Sigmoid colon (tissue), 7 donors: ENCODE results near the gene AAMP. TPM values are rescaled to one million over a fixed set of nuclear protein-coding genes. Genes with fewer than 3 reads are reported as not detected.

Experiments used
- DNase-seq: peaks from one replicate; pipeline ENCODE4 v3.0.0-alpha.2; 2019
- H3K27ac ChIP-seq, 4 donors: fragments of 200-600 bp; sonication (generic); one replicate each; pipeline ENCODE4 v1.5.1; 2016 to 2019; ENCODE audit warnings: mild to moderate bottlenecking in 1 of 4
- H3K27me3 ChIP-seq, 3 donors: fragments of 200-600 bp; sonication (generic); one replicate each; pipeline ENCODE4 v1.5.1; 2019; ENCODE audit warnings: mild to moderate bottlenecking in 1 of 3
- H3K36me3 ChIP-seq, 4 donors: fragments of 200-600 bp; sonication (generic); one replicate each; pipeline ENCODE4 v1.5.1; 2016 to 2019
- H3K4me1 ChIP-seq, 4 donors: fragments of 200-600 bp; sonication (generic); one replicate each; pipeline ENCODE4 v1.5.1; 2017 to 2019
- H3K4me3 ChIP-seq, 4 donors: fragments of 200-600 bp; sonication (generic); one replicate each; pipeline ENCODE4 v1.5.1; 2017 to 2019; ENCODE audit warnings: mild to moderate bottlenecking in 2 of 4, moderate library complexity in 1 of 4
- H3K9me3 ChIP-seq, 4 donors: fragments of 200-600 bp in 3 of 4; sonication (generic) in 3 of 4; one replicate each; pipeline versions ENCODE4 v1.5.1 to v1.6.1; 2013 to 2019
- EP300 ChIP-seq, 4 donors: sonication (generic); formaldehyde crosslinking; IDR thresholded peaks; one replicate each; pipeline ENCODE4 v1.6.1; 2017; ENCODE audit warnings: antibody characterized with exemption in 4 of 4
- POLR2A ChIP-seq, 2 donors: fragments of 450-650 bp; IDR thresholded peaks; one replicate each; pipeline ENCODE4 v1.6.1; 2016; ENCODE audit warnings: antibody characterized with exemption in 2 of 2, mild to moderate bottlenecking in 2 of 2, moderate library complexity in 2 of 2
- POLR2AphosphoS5 ChIP-seq, 4 donors: sonication (generic); formaldehyde crosslinking; IDR thresholded peaks; one replicate each; pipeline ENCODE4 v1.6.1; 2017; ENCODE audit warnings: antibody characterized with exemption in 4 of 4
- WGBS, 2 donors: extraction: QIAGEN DNeasy Blood & Tissue Kit; methylation state at CpG; one replicate each; pipeline ENCODE4 v1.1.7; 2013; 5-methylcytosine and 5-hydroxymethylcytosine counted together
- intact Hi-C: fragments of 100-400 bp; cut with DNase I; formaldehyde crosslinking; loops from one replicate; pipeline ENCODE4 v1.15.1; 2023
- polyA plus RNA-seq, 3 donors: library from polyadenylated mRNA; stranded (reverse); fragments of 200-250 nt; gene quantifications; one replicate each; pipeline ENCODE4 v1.2.3, GENCODE V29; 2013
- total RNA-seq, 4 donors: library from RNA; depleted of rRNA; stranded (reverse); fragments of >200 nt; gene quantifications; one replicate each; pipeline ENCODE4 v1.1.0, GENCODE V29; 2016
- TF ChIP-seq, protein P1 (sequence below), 4 experiments: fragments of 450-650 bp in 3 of 4; fragments of 200-600 bp in 1 of 4; IDR thresholded peaks; one replicate each; pipeline ENCODE4 v1.5.1; 2016 to 2019; ENCODE audit warnings: antibody characterized with exemption in 4 of 4, mild to moderate bottlenecking in 3 of 4, moderate library complexity in 2 of 4
- donor health status: healthy with polysubstance abuse.
- donor health status: Bipolar disorder and iron deficiency.
- donor health status: healthy.

Gene AAMP
- total and polyA plus RNA-seq, 7 donors: 85.7 to 141 (median 103) TPM

DNA sequence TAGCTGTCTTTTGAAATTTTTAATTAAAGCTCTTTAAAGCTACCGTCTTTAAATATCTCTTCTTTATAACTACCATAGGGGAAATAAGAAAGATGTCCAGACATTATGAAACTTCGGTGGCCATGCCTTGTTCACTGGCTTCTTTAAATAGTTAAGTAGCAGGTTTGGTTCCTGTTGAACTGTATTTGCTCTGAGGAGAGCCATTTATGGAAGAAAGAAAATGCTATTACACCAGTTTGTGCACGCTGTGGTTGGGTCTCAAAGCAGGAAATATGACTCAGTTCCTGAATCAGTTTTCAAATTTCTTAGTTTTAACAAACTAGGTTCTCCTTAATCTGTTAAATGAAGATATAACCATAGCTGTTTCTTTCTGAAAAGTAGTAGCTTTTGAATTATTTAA lies 40.7 kb downstream of the AAMP start:
- Histone ChIP-seq H3K27me3 (no peaks in the 10 kb centered on the region), H3K4me1 (peaks cover 0 to 47% (median 27%) of the 10 kb centered on the region in 4 donors), H3K4me3 (no peak overlapping the region), H3K9me3 (no peaks in the 10 kb centered on the region), H3K36me3 (peaks cover 0 to 96% (median 41%) of the 10 kb centered on the region in 4 donors), H3K27ac (peak overlapping the region; percentile 14 to 66 (median 50))
- TF ChIP-seq POLR2A (IDR thresholded peaks at IDR 0.05) (no peak), POLR2AphosphoS5 (IDR thresholded peaks at IDR 0.05) (peak in 1 of 4 donors; percentile 35), EP300 (IDR thresholded peaks at IDR 0.05) (no peak)
- TF ChIP-seq, protein P1, sequence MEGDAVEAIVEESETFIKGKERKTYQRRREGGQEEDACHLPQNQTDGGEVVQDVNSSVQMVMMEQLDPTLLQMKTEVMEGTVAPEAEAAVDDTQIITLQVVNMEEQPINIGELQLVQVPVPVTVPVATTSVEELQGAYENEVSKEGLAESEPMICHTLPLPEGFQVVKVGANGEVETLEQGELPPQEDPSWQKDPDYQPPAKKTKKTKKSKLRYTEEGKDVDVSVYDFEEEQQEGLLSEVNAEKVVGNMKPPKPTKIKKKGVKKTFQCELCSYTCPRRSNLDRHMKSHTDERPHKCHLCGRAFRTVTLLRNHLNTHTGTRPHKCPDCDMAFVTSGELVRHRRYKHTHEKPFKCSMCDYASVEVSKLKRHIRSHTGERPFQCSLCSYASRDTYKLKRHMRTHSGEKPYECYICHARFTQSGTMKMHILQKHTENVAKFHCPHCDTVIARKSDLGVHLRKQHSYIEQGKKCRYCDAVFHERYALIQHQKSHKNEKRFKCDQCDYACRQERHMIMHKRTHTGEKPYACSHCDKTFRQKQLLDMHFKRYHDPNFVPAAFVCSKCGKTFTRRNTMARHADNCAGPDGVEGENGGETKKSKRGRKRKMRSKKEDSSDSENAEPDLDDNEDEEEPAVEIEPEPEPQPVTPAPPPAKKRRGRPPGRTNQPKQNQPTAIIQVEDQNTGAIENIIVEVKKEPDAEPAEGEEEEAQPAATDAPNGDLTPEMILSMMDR (IDR thresholded peaks at IDR 0.05): no peak
- 18 to 24% methylated on average over 3 of the region's 3 CpGs for WGBS, 2 donors
- intact Hi-C loops: no loop called here
- DNase-seq: no peak

DNA sequence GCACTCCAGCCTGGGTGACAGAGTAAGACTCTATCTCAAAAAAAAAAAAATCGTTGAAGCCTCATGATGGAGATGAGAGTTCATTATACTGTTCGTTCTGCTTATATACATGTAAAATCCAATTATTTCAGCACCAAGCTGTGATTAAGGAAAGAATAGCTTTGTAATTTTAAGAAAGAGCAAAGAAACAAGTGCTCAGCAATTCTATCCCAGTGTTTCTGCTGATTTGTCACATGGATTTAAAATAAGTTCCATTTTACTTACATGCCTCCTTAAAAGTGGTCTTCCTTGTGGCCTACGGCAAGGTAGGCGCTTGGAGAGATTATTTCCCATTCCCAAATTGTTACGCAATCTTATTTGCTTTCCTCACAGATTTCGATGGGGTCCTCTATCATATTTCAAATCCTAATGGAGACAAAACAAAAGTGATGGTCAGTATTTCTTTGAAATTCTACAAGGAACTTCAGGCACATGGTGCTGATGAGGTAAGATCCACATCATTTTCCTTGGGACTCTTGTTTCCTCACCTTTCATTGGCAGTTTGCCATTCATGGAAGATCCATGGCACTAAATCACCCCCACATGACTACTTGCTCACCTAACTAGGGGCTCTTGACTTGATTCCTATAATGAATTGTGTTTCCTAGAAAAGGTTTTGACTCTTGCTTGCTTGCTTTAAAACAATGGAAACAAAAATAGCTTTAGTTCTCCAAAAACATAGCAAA lies 41.4 kb downstream of the AAMP start:
- no peak for DNase-seq
- intact Hi-C loops: no loop called here
- TF ChIP-seq POLR2AphosphoS5 (IDR thresholded peaks at IDR 0.05): no peak
- peaks cover 0 to 91% (median 40%) of the 10 kb centered on the region in 4 donors for H3K36me3 ChIP-seq
- H3K4me3 ChIP-seq: no peak overlapping the region
- peaks cover 0 to 50% (median 32%) of the 10 kb centered on the region in 4 donors for H3K4me1 ChIP-seq
- no peaks in the 10 kb centered on the region for H3K9me3 ChIP-seq
- H3K27me3 ChIP-seq: no peaks in the 10 kb centered on the region
- WGBS, 2 donors: 75 to 86% methylated on average over 6 of the region's 6 CpGs
- H3K27ac ChIP-seq: peak overlapping the region; percentile 14 to 66 (median 50)

DNA sequence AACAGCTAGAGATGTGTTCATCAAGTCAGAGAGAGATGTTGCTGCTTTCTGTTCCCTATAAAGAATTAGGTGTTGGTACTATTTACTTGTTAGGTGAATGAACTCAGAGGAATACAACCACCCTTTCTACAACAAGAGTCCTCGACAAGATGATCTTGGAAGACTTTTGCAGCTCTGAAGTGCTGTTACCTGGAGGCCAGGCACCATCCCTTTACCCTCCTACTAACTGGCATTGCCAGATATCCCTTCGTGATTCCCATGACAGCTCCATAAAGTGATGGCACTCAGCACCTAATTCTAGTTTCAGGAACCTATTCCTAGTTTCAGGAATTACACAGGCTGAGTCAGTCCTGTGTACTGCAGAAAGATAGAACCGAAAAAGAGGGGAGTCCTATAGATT lies 43.0 kb downstream of the AAMP start:
- H3K27me3 ChIP-seq: no peaks in the 10 kb centered on the region
- peaks cover 0 to 75% (median 28%) of the 10 kb centered on the region in 4 donors for H3K36me3 ChIP-seq
- no peak overlapping the region for H3K4me3 ChIP-seq
- intact Hi-C loops: no loop called here
- DNase-seq: no peak
- H3K4me1 ChIP-seq: peaks cover 0 to 57% (median 43%) of the 10 kb centered on the region in 4 donors
- no peak overlapping the region for H3K27ac ChIP-seq
- TF ChIP-seq EP300 (IDR thresholded peaks at IDR 0.05): no peak
- no peak for TF ChIP-seq POLR2AphosphoS5 (IDR thresholded peaks at IDR 0.05)
- TF ChIP-seq, protein P1 (IDR thresholded peaks at IDR 0.05): no peak
- no peak for TF ChIP-seq POLR2A (IDR thresholded peaks at IDR 0.05)
- 84 to 88% methylated on average over 3 of the region's 3 CpGs for WGBS, 2 donors
- no peaks in the 10 kb centered on the region for H3K9me3 ChIP-seq

DNA sequence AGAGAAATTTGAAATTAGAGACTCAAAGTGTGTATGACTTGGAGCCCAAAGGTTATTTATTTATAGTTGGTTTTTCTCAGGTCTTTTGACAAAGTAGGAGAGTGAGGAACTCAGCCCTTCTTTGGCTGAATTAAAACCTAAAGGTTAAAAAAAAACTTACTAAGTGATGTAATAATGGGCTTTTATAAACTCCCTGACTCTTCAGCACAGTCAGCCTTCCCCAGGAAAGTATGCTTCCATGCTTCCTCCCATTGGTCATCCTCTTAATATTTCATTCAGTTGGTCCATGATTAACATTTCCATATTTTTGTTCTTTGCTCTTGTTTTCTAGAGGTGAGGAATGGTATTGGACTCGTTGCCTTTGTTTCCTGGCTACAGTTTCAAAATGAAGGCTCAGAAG lies 45.8 kb downstream of the AAMP start:
- Histone ChIP-seq H3K27me3 (no peaks in the 10 kb centered on the region), H3K9me3 (no peaks in the 10 kb centered on the region), H3K36me3 (peaks cover 0 to 48% (median 12%) of the 10 kb centered on the region in 4 donors), H3K27ac (no peak overlapping the region), H3K4me1 (peaks cover 0 to 65% (median 56%) of the 10 kb centered on the region in 4 donors), H3K4me3 (no peak overlapping the region)
- no peak for DNase-seq
- intact Hi-C loops: no loop called here
- 59 to 70% methylated on average over 1 of the region's 1 CpG for WGBS, 2 donors
- no peak for TF ChIP-seq POLR2A (IDR thresholded peaks at IDR 0.05)
- no peak for TF ChIP-seq POLR2AphosphoS5 (IDR thresholded peaks at IDR 0.05)
- TF ChIP-seq, protein P1 (IDR thresholded peaks at IDR 0.05): no peak
- TF ChIP-seq EP300 (IDR thresholded peaks at IDR 0.05): no peak

DNA sequence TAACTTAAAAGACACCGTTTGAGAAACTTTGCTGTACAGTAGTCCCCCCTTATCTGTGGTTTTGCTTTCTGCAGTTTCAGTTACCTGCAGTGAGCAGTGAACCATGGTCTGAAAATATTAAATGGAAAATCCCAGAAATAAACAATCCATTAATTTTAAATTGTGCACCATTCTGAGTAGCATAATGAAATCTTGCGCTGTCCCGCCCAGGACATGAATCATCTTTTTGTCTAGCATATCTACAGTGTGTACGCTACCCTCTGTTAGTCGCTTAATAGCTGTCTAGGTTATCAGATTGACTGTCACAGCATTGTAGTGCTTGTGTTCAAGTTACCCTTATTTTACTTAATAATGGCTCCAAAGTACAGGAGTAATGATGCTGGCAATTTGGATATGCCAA lies 46.9 kb downstream of the AAMP start:
- H3K36me3 ChIP-seq: peaks cover 0 to 36% (median 10%) of the 10 kb centered on the region in 4 donors
- no peaks in the 10 kb centered on the region for H3K27me3 ChIP-seq
- DNase-seq: no peak
- no peak overlapping the region for H3K4me3 ChIP-seq
- H3K4me1 ChIP-seq: peaks cover 0 to 66% (median 61%) of the 10 kb centered on the region in 4 donors
- H3K9me3 ChIP-seq: no peaks in the 10 kb centered on the region
- H3K27ac ChIP-seq: peak overlapping the region in 1 of 4 donors; percentile 40
- no peak for TF ChIP-seq EP300 (IDR thresholded peaks at IDR 0.05)
- TF ChIP-seq POLR2AphosphoS5 (IDR thresholded peaks at IDR 0.05): no peak
- TF ChIP-seq, protein P1 (IDR thresholded peaks at IDR 0.05): no peak
- TF ChIP-seq POLR2A (IDR thresholded peaks at IDR 0.05): no peak
- 65 to 78% methylated on average over 5 of the region's 5 CpGs for WGBS, 2 donors
- intact Hi-C loops: no loop called here
